ENCODE results near the gene DNAH14. TPM values are rescaled to one million over a fixed set of nuclear protein-coding genes. Genes with fewer than 3 reads are reported as not detected.

The DNAH14 gene
- total RNA-seq = 9.2 and 11.5 TPM in 2 replicates

DNA sequence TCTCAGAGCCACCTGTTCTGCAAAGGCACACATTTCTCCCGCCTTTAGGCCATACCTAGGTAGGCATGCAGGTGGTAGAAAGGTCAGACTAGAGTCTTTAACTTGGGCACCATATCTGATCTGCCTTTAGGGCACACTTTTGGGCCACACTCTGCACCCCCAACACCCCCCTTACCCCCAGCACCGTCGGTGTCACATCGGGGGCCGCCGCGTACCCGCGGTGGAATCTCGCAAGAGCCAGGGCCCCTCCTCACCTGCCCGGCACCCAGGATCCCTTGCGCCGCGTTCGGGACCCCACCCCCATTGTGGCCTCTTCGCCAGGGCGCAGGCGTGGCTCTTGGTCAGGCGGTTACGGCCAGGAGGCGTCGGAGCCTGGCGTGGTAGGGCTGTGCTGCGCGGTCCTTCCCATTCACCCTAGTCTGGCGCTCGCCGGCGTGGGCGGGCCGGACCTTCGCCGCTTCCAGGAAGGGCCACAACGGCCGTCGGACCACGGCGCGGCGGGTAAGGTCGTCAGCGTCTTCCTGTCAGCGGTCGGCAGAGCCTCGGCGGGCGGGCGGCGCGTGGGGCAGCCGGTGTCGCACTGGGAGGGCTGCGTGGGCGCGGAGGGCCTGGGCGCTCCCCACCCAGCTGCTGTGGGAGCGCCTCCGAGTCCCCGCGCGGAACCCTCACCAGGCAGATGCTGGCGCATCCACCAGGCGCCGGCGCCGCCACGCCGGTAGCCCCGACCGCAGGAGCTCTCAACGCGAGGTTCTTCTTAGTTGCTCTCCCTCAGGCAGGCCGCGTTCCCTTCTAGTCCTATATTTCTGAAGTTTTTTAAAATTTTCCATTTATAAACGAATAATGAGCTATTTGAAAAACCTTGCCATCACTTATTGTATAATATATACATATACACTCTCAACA lies at the start of gene DNAH14:
Gene DNAH14 (plus strand): TSS at position 341 of the 903 bp plus-strand sequence. CDS start 23,028 bp downstream, outside the sequence.

DNA sequence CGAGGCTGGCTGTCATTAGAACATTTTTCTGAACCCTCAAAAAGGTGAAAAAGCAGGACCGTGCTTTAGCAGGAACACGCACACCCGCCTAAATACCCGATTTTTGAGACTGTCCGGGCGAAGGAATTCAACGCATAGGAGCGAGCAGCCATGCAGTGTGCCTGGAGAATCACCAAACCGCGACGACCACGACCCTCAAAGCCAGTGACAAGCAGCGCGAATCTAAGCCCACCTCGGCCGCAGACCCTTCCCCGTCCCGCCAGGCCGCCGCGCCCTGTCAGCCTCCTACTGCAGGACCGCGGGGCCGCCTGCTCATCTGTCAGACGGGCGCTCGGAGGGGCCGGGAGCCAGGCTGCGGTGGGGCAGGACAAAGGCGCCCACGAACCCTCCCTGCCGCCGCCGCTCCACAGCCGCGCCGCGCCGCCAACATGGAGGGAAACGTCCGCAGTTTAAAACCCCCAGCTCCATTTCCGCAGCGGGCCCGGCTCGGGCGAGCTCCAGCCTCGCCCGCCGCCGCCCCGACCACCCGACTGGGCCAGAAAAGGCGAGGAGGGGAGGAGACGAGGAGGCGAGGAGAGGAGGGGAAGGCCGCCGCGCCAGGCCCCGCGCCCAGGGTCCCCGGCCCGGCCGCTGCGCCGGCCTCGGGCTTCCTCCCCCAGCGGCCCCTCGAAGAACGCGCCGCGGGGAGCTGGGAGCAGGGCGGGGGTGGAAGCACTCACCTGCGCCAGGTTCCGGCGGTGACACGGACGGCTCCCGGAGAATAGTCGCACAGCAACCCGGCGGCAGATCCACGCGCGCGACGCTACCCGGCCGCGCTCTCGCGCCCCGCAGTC lies 498.0 kb downstream of the DNAH14 start, which contains the start of gene LBR:
Gene LBR (minus strand): TSS at position 804 of the 833 bp plus-strand sequence. CDS start 3,963 bp downstream, outside the sequence.

All from epithelial cell of alveolus of lung (primary cell).